Activated CD8-positive, alpha-beta memory T cell treated with anti-CD3 and anti-CD28 coated beads, Interleukin-2, amount 50 U/mL, for 1 hour (primary cell): Measurements from ENCODE around the gene GNAT1.
"Not testable (repeated sequence)": the region's sequence is repeated elsewhere in the genome, so short reads cannot be mapped to it uniquely, and the experiment has no call there.

Source experiments
- DNase-seq: peaks from one replicate; pipeline ENCODE4 v3.0.0-alpha.2; 2020; ENCODE audit errors: extremely low read depth

The GNAT1 gene

GRCh38 chr3:50202353-50203112 is 11.1 kb downstream of the GNAT1 start:
- no peak for DNase-seq

GRCh38 chr3:50203113-50203808 is 11.9 kb downstream of the GNAT1 start:
- no peak for DNase-seq

- no peak for DNase-seq
Measured at GRCh38 chr3:50203809-50204803, 12.7 kb downstream of the GNAT1 start.

GRCh38 chr3:50204804-50205412 is 13.5 kb downstream of the GNAT1 start, which contains the start of gene SLC38A3:
TSS of gene SLC38A3 (plus strand) at chr3:50205271. CDS start at chr3:50214200, 8,929 bp downstream.
- no peak for DNase-seq

- DNase-seq: no peak
Measured at GRCh38 chr3:50205413-50206276, 14.2 kb downstream of the GNAT1 start.

- DNase-seq: no peak
Measured at GRCh38 chr3:50207359-50208042, 16.1 kb downstream of the GNAT1 start.

- DNase-seq: no peak
Measured at GRCh38 chr3:50208677-50209344, 17.4 kb downstream of the GNAT1 start.

- DNase-seq: no peak
Measured at GRCh38 chr3:50210176-50210509, 18.7 kb downstream of the GNAT1 start.

GRCh38 chr3:50210510-50211367 is 19.3 kb downstream of the GNAT1 start:
- no peak for DNase-seq

- not testable (repeated sequence) for DNase-seq
Measured at GRCh38 chr3:50211368-50211717, 19.9 kb downstream of the GNAT1 start.

- no peak for DNase-seq
Measured at GRCh38 chr3:50211930-50212329, 20.5 kb downstream of the GNAT1 start.

- DNase-seq: no peak
Measured at GRCh38 chr3:50212502-50212901, 21.1 kb downstream of the GNAT1 start.

- no peak for DNase-seq
Measured at GRCh38 chr3:50212971-50213370, 21.6 kb downstream of the GNAT1 start.

GRCh38 chr3:50213373-50213772 is 22.0 kb downstream of the GNAT1 start:
- no peak for DNase-seq

GRCh38 chr3:50214824-50215223 is 23.4 kb downstream of the GNAT1 start:
- no peak for DNase-seq

GRCh38 chr3:50215529-50215928 is 24.1 kb downstream of the GNAT1 start:
- no peak for DNase-seq

- DNase-seq: no peak
Measured at GRCh38 chr3:50217681-50218080, 26.3 kb downstream of the GNAT1 start.

- no peak for DNase-seq
Measured at GRCh38 chr3:50218448-50218847, 27.0 kb downstream of the GNAT1 start.

- no peak for DNase-seq
Measured at GRCh38 chr3:50219285-50219684, 27.9 kb downstream of the GNAT1 start.
